ENCODE results near the gene GRIK4.

DNA sequence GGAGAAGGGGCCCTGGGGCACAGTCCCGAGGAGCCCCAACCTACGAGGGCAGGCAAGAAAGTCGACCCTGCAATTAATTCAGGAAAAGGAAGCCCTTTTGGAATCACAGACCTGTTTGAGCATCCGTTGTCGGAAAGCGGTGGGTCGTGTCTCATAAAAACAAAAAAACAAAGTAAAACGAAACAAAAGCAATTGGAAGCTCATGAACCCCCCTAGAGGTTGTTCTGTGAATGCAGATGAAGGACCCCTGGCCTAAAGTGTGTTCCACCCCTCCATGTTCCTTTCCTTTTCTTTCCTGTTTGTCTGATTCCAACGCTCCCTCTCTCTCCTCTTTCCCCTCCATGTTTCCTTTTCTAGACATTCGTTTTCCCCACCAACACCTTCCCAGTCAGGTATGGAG is 203.7 kb downstream of the GRIK4 start:
- TF ChIP-seq, protein P1, sequence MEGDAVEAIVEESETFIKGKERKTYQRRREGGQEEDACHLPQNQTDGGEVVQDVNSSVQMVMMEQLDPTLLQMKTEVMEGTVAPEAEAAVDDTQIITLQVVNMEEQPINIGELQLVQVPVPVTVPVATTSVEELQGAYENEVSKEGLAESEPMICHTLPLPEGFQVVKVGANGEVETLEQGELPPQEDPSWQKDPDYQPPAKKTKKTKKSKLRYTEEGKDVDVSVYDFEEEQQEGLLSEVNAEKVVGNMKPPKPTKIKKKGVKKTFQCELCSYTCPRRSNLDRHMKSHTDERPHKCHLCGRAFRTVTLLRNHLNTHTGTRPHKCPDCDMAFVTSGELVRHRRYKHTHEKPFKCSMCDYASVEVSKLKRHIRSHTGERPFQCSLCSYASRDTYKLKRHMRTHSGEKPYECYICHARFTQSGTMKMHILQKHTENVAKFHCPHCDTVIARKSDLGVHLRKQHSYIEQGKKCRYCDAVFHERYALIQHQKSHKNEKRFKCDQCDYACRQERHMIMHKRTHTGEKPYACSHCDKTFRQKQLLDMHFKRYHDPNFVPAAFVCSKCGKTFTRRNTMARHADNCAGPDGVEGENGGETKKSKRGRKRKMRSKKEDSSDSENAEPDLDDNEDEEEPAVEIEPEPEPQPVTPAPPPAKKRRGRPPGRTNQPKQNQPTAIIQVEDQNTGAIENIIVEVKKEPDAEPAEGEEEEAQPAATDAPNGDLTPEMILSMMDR (IDR thresholded peaks at IDR 0.05), result peak; percentile 52
- no peak for TF ChIP-seq FOXJ3 (CRISPR knock-in tag; IDR thresholded peaks at IDR 0.05)
- no peak for TF ChIP-seq EP300 (IDR thresholded peaks at IDR 0.05; ENCODE audit: borderline replicate concordance in 1 of 2, low read depth in 1 of 2, low read length in 1 of 2)
- TF ChIP-seq, protein P2, sequence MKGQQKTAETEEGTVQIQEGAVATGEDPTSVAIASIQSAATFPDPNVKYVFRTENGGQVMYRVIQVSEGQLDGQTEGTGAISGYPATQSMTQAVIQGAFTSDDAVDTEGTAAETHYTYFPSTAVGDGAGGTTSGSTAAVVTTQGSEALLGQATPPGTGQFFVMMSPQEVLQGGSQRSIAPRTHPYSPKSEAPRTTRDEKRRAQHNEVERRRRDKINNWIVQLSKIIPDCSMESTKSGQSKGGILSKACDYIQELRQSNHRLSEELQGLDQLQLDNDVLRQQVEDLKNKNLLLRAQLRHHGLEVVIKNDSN (IDR thresholded peaks at IDR 0.05; ENCODE audit: borderline replicate concordance, low read depth), result no peak
- no peak for TF ChIP-seq TAF1 (IDR thresholded peaks at IDR 0.05; ENCODE audit: borderline replicate concordance, low read depth, low read length)
- no peak for TF ChIP-seq RFX5 (IDR thresholded peaks at IDR 0.05; ENCODE audit: low read length)
- TF ChIP-seq REST (IDR thresholded peaks at IDR 0.05; ENCODE audit: low read depth, low read length), result no peak
- peak; percentile 31 for TF ChIP-seq RAD21 (IDR thresholded peaks at IDR 0.05; ENCODE audit: low read length)
- no peak for TF ChIP-seq FOSL2 (IDR thresholded peaks at IDR 0.05; ENCODE audit: borderline replicate concordance, low read depth)
- no peak for TF ChIP-seq MEF2A (IDR thresholded peaks at IDR 0.05; ENCODE audit: borderline replicate concordance, low read depth)
- no peak for TF ChIP-seq JUND (IDR thresholded peaks at IDR 0.05)
- TF ChIP-seq RCOR1 (IDR thresholded peaks at IDR 0.05; ENCODE audit: low read length), result no peak
- TF ChIP-seq SMC3 (IDR thresholded peaks at IDR 0.05; ENCODE audit: low read depth, low read length), result no peak

Data from SK-N-SH (cell line).